Ishikawa (cell line): ENCODE data around the gene ETV3.

Experiments used
- CEBPB ChIP-seq: IDR thresholded peaks from 2 replicates; pipeline ENCODE4 v1.6.1; 2012
- CREB1 ChIP-seq: IDR thresholded peaks from 2 replicates; pipeline ENCODE4 v1.6.1; 2012; ENCODE audit warnings: low read depth
- EGR1 ChIP-seq: IDR thresholded peaks from 2 replicates; pipeline ENCODE4 v1.6.1; 2012
- EP300 ChIP-seq: IDR thresholded peaks from 2 replicates; pipeline ENCODE4 v1.6.1; 2012; ENCODE audit warnings: borderline replicate concordance
- FOXM1 ChIP-seq: IDR thresholded peaks from 2 replicates; pipeline ENCODE4 v1.6.1; 2012; ENCODE audit warnings: low read depth, borderline replicate concordance
- MAX ChIP-seq: IDR thresholded peaks from 2 replicates; pipeline ENCODE4 v1.6.1; 2012
- NFIC ChIP-seq: IDR thresholded peaks from 2 replicates; pipeline ENCODE4 v1.6.1; 2012
- RAD21 ChIP-seq: IDR thresholded peaks from 2 replicates; pipeline ENCODE4 v1.6.1; 2012; ENCODE audit warnings: low read depth
- TAF1 ChIP-seq: IDR thresholded peaks from 2 replicates; pipeline ENCODE4 v1.6.1; 2012; ENCODE audit warnings: low read depth, mild to moderate bottlenecking
- TCF12 ChIP-seq: IDR thresholded peaks from 2 replicates; pipeline ENCODE4 v1.6.1; 2012; ENCODE audit warnings: low read depth
- TEAD4 ChIP-seq: IDR thresholded peaks from 2 replicates; pipeline ENCODE4 v1.6.1; 2012
- YY1 ChIP-seq: IDR thresholded peaks from 2 replicates; pipeline ENCODE4 v1.6.1; 2012; ENCODE audit warnings: low read depth
- ZBTB7A ChIP-seq: IDR thresholded peaks from 2 replicates; pipeline ENCODE4 v1.6.1; 2012; ENCODE audit warnings: low read depth
- TF ChIP-seq, protein P1 (sequence below): IDR thresholded peaks from 2 replicates; pipeline ENCODE4 v1.6.1; 2012; ENCODE audit warnings: low read depth, mild to moderate bottlenecking
- TF ChIP-seq, protein P2 (sequence below): IDR thresholded peaks from 2 replicates; pipeline ENCODE4 v1.6.1; 2012

ETV3 gene

GRCh38 chr1:157085421-157085820 lies 52.8 kb downstream of the ETV3 start:
- no peak for TF ChIP-seq ZBTB7A
- TF ChIP-seq FOXM1 = no peak
- no peak for TF ChIP-seq EGR1
- TF ChIP-seq YY1 = no peak
- no peak for TF ChIP-seq MAX
- TF ChIP-seq NFIC = no peak
- TF ChIP-seq CREB1 = no peak
- TF ChIP-seq, protein P1, sequence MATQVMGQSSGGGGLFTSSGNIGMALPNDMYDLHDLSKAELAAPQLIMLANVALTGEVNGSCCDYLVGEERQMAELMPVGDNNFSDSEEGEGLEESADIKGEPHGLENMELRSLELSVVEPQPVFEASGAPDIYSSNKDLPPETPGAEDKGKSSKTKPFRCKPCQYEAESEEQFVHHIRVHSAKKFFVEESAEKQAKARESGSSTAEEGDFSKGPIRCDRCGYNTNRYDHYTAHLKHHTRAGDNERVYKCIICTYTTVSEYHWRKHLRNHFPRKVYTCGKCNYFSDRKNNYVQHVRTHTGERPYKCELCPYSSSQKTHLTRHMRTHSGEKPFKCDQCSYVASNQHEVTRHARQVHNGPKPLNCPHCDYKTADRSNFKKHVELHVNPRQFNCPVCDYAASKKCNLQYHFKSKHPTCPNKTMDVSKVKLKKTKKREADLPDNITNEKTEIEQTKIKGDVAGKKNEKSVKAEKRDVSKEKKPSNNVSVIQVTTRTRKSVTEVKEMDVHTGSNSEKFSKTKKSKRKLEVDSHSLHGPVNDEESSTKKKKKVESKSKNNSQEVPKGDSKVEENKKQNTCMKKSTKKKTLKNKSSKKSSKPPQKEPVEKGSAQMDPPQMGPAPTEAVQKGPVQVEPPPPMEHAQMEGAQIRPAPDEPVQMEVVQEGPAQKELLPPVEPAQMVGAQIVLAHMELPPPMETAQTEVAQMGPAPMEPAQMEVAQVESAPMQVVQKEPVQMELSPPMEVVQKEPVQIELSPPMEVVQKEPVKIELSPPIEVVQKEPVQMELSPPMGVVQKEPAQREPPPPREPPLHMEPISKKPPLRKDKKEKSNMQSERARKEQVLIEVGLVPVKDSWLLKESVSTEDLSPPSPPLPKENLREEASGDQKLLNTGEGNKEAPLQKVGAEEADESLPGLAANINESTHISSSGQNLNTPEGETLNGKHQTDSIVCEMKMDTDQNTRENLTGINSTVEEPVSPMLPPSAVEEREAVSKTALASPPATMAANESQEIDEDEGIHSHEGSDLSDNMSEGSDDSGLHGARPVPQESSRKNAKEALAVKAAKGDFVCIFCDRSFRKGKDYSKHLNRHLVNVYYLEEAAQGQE = no peak
- no peak for TF ChIP-seq TAF1

GRCh38 chr1:157084720-157085119 lies 53.5 kb downstream of the ETV3 start:
- TF ChIP-seq CREB1 (no peak), FOXM1 (no peak), EP300 (no peak), TEAD4 (no peak), EGR1 (no peak)

GRCh38 chr1:157081707-157082106 lies 56.5 kb downstream of the ETV3 start:
- TF ChIP-seq CEBPB (no peak), EP300 (no peak), TAF1 (no peak), RAD21 (no peak), TCF12 (no peak), TEAD4 (no peak), FOXM1 (no peak), NFIC (no peak), EGR1 (no peak), ZBTB7A (no peak), MAX (no peak), YY1 (no peak)
- TF ChIP-seq, protein P1 = no peak
- TF ChIP-seq, protein P2, sequence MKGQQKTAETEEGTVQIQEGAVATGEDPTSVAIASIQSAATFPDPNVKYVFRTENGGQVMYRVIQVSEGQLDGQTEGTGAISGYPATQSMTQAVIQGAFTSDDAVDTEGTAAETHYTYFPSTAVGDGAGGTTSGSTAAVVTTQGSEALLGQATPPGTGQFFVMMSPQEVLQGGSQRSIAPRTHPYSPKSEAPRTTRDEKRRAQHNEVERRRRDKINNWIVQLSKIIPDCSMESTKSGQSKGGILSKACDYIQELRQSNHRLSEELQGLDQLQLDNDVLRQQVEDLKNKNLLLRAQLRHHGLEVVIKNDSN = no peak

- TF ChIP-seq RAD21 (no peak), MAX (no peak), TAF1 (no peak)
These were observed 57.5 kb downstream of the ETV3 start for GRCh38 chr1:157080714-157081113.

GRCh38 chr1:157077394-157077793 lies 60.8 kb downstream of the ETV3 start:
- TF ChIP-seq TEAD4 (no peak), NFIC (no peak), RAD21 (no peak), EP300 (no peak), EGR1 (no peak), TCF12 (no peak)
- TF ChIP-seq, protein P2 = no peak
- TF ChIP-seq, protein P1 = no peak
